ENCODE results near the gene FOXE3. TPM values are rescaled to one million over a fixed set of nuclear protein-coding genes. Genes with fewer than 3 reads are reported as not detected.
"Not testable (repeated sequence)": the region's sequence is repeated elsewhere in the genome, so short reads cannot be mapped to it uniquely, and the experiment has no call there.

Gene FOXE3
- total and polyA plus RNA-seq, 4 donors: not detected

GRCh38 chr1:47450606-47451005 lies 34.5 kb downstream of the FOXE3 start:
- no peak for DNase-seq (ENCODE audit: low spot score)
- Histone ChIP-seq H3K9me3 (ENCODE audit: control insufficient read depth in 4 of 4, low read length in 3 of 4) (no peaks in the 10 kb centered on the region), H3K27ac (ENCODE audit: low read depth in 1 of 2, low read length in 2 of 2) (no peak overlapping the region), H3K27me3 (ENCODE audit: control insufficient read depth in 4 of 4, insufficient read depth in 4 of 4, low read length in 3 of 4) (peaks cover 0 to 14% (median 3%) of the 10 kb centered on the region in 4 donors), H3K36me3 (ENCODE audit: control insufficient read depth in 4 of 4, insufficient read depth in 3 of 4, low read depth in 1 of 4, low read length in 3 of 4) (no peaks in the 10 kb centered on the region), H3K4me1 (ENCODE audit: control insufficient read depth in 4 of 4, insufficient read depth in 4 of 4, low read length in 3 of 4) (peaks cover 0 to 9% (median 7%) of the 10 kb centered on the region in 4 donors), H3K4me3 (ENCODE audit: low read depth in 1 of 3, low read length in 3 of 3) (no peak overlapping the region), H3K9ac (ENCODE audit: low read depth in 1 of 2, low read length in 2 of 2) (no peak overlapping the region)
- no peak for TF ChIP-seq MAX (IDR thresholded peaks at IDR 0.05)
- no peak for TF ChIP-seq SP1 (IDR thresholded peaks at IDR 0.05)
- TF ChIP-seq TAF1 (conservative IDR thresholded peaks at IDR 0.05): no peak
- no peak for TF ChIP-seq FOXA2 (IDR thresholded peaks at IDR 0.05)
- no peak for TF ChIP-seq ZBTB33 (IDR thresholded peaks at IDR 0.05)
- no peak for TF ChIP-seq GABPA (IDR thresholded peaks at IDR 0.05 in 1 of 2, conservative IDR thresholded peaks at IDR 0.05 in 1 of 2)
- no peak for TF ChIP-seq HNF4A (conservative IDR thresholded peaks at IDR 0.05)
- TF ChIP-seq HNF4G (IDR thresholded peaks at IDR 0.05): no peak
- TF ChIP-seq RAD21 (IDR thresholded peaks at IDR 0.05): no peak
- TF ChIP-seq RXRA (IDR thresholded peaks at IDR 0.05): no peak
- TF ChIP-seq ATF3 (IDR thresholded peaks at IDR 0.05): no peak
- WGBS: 70% methylated on average over 4 of the region's 4 CpGs

- Histone ChIP-seq H3K9ac (ENCODE audit: low read depth in 1 of 2, low read length in 2 of 2) (no peak overlapping the region), H3K9me3 (ENCODE audit: control insufficient read depth in 4 of 4, low read length in 3 of 4) (no peaks in the 10 kb centered on the region), H3K4me1 (ENCODE audit: control insufficient read depth in 4 of 4, insufficient read depth in 4 of 4, low read length in 3 of 4) (peaks cover 0 to 9% (median 7%) of the 10 kb centered on the region in 4 donors), H3K4me3 (ENCODE audit: low read depth in 1 of 3, low read length in 3 of 3) (no peak overlapping the region), H3K27me3 (ENCODE audit: control insufficient read depth in 4 of 4, insufficient read depth in 4 of 4, low read length in 3 of 4) (peaks cover 0 to 2% (median 0%) of the 10 kb centered on the region in 4 donors), H3K36me3 (ENCODE audit: control insufficient read depth in 4 of 4, insufficient read depth in 3 of 4, low read depth in 1 of 4, low read length in 3 of 4) (no peaks in the 10 kb centered on the region), H3K27ac (ENCODE audit: low read depth in 1 of 2, low read length in 2 of 2) (no peak overlapping the region)
- WGBS: 93% methylated on average over 1 of the region's 1 CpG
- no peak for DNase-seq (ENCODE audit: low spot score)
- no peak for TF ChIP-seq FOXA2 (IDR thresholded peaks at IDR 0.05)
- TF ChIP-seq FOXA1 (IDR thresholded peaks at IDR 0.05): no peak
- TF ChIP-seq RXRA (IDR thresholded peaks at IDR 0.05): no peak
- no peak for TF ChIP-seq TAF1 (conservative IDR thresholded peaks at IDR 0.05)
- no peak for TF ChIP-seq HNF4A (conservative IDR thresholded peaks at IDR 0.05)
- TF ChIP-seq YY1 (IDR thresholded peaks at IDR 0.05): no peak
- no peak for TF ChIP-seq RAD21 (IDR thresholded peaks at IDR 0.05)
- TF ChIP-seq MAX (IDR thresholded peaks at IDR 0.05): no peak
- TF ChIP-seq CTCF (IDR thresholded peaks at IDR 0.05; ENCODE audit: low read depth, low read length, missing input control): no peak
- no peak for TF ChIP-seq REST (IDR thresholded peaks at IDR 0.05)
- no peak for TF ChIP-seq ZBTB33 (IDR thresholded peaks at IDR 0.05)
- TF ChIP-seq GABPA (IDR thresholded peaks at IDR 0.05 in 1 of 2, conservative IDR thresholded peaks at IDR 0.05 in 1 of 2): no peak
- TF ChIP-seq ATF3 (IDR thresholded peaks at IDR 0.05): no peak
- no peak for TF ChIP-seq JUND (IDR thresholded peaks at IDR 0.05)
- no peak for TF ChIP-seq SP1 (IDR thresholded peaks at IDR 0.05)
Measured at GRCh38 chr1:47452426-47452825, 36.3 kb downstream of the FOXE3 start.

- H3K27me3 ChIP-seq (ENCODE audit: control insufficient read depth in 4 of 4, insufficient read depth in 4 of 4, low read length in 3 of 4); H3K9ac ChIP-seq (ENCODE audit: low read depth in 1 of 2, low read length in 2 of 2); H3K4me3 ChIP-seq (ENCODE audit: low read depth in 1 of 3, low read length in 3 of 3); H3K27ac ChIP-seq (ENCODE audit: low read depth in 1 of 2, low read length in 2 of 2); DNase-seq (ENCODE audit: low spot score); H3K4me1 ChIP-seq (ENCODE audit: control insufficient read depth in 4 of 4, insufficient read depth in 4 of 4, low read length in 3 of 4); H3K36me3 ChIP-seq (ENCODE audit: control insufficient read depth in 4 of 4, insufficient read depth in 3 of 4, low read depth in 1 of 4, low read length in 3 of 4); H3K9me3 ChIP-seq (ENCODE audit: control insufficient read depth in 4 of 4, low read length in 3 of 4): not testable (repeated sequence)
- WGBS: 86% methylated on average over 2 of the region's 2 CpGs
Measured at GRCh38 chr1:47453910-47454309, 37.8 kb downstream of the FOXE3 start.
